ENCODE measurements around the gene NME1. TPM values are rescaled to one million over a fixed set of nuclear protein-coding genes. Genes with fewer than 3 reads are reported as not detected.

Gene NME1
- total and polyA plus RNA-seq, 10 of the 15 experiments (the other 5 are each of a cell fraction or from before 2014, with no cell fraction given), result 273 to 1,362 (median 455) TPM

GRCh38 chr17:51119415-51120356 is 33.7 kb upstream of the NME1 start (continued):
- TF ChIP-seq BHLHE40 (IDR thresholded peaks at IDR 0.05; ENCODE audit: borderline replicate concordance in 1 of 2, low read depth in 2 of 2, low read length in 1 of 2), result no peak
- TF ChIP-seq IKZF1 (conservative IDR thresholded peaks at IDR 0.05), result peak; percentile 45; the same call in 1 of the 2 replicates
- TF ChIP-seq IKZF2 (IDR thresholded peaks at IDR 0.05), result peak; percentile 33 to 51; a peak in 3 of 4 replicates

DNA sequence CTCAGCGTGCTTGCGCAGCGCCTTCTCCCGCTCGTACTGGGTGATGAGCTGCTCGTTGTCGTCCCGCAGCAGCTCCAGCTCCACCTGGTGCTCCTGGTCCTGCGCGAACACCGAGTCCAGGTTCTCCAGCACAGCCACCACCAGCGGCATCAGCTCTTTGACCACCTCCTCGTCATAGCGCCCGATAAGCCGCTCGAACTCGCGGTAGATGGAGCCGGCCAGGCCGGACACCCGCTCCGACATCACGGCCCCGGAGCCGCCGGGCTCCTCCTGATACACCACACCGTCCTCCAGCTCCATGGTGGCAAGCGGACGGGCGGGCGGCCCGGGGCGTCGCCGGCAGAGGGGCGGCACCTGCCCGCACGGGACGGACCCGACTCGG is 33.0 kb upstream of the NME1 start:
- H2AFZ ChIP-seq (ENCODE audit: control insufficient read depth, low read depth, low read length), result peak overlapping the region; percentile 77
- H3K27ac ChIP-seq (ENCODE audit: control insufficient read depth, insufficient read depth), result peak overlapping the region; percentile 80
- intact Hi-C loops (cut with micrococcal nuclease; ENCODE audit: unreplicated experiment), result no loop called here
- BruUV-seq (replicated peaks), result no TSS peak
- H3K4me3 ChIP-seq, result peak overlapping the region; percentile 85
- peak overlapping the region; percentile 82 for H3K9ac ChIP-seq (ENCODE audit: control insufficient read depth, insufficient read depth, low read length)
- ChIA-PET CTCF (interaction anchor here (0.8 to 3.3 kb wide), 4 partner anchors 28 to 121 kb away, joined by 4 to 17 read pairs (median 5); partner anchors contain the start of gene NME1), RAD21 (ENCODE audit: unreplicated experiment) (interaction anchor here (0.7 to 1.6 kb wide), 9 partner anchors 9 to 254 kb away, joined by 3 to 15 read pairs (median 4); partner anchors contain the start of genes NME1 and TOB1), SMC1A (ENCODE audit: uncharacterized antibody, unreplicated experiment) (interaction anchor here (0.8 to 2.6 kb wide), 4 partner anchors 32 to 356 kb away, joined by 3 to 16 read pairs (median 4); partner anchors contain the start of gene NME1), POLR2A (interaction anchor here (0.8 to 3.5 kb wide), 13 partner anchors 7 to 254 kb away, joined by 3 to 18 read pairs (median 5); partner anchors contain the start of genes NME1, NME2 and TOB1)
- ATAC-seq (peak; percentile 45), FAIRE-seq (no peak), DNase-seq (ENCODE audit: low read depth, low spot score) (no peak)
- in situ Hi-C loops (cut with MboI), result no loop called here
- no peak overlapping the region; the same call in 1 of the 2 replicates for H3K4me2 ChIP-seq (ENCODE audit: control insufficient read depth, insufficient read depth)
- no peaks in the 10 kb centered on the region for H3K9me3 ChIP-seq (replicated peaks; ENCODE audit: control insufficient read depth, insufficient read depth, low read length)
- WGBS (ENCODE audit: insufficient coverage, insufficient replicate concordance, low lambda C conversion rate, missing lambda C conversion rate), result under 1% methylated on average over 42 of the region's 42 CpGs
- H4K20me1 ChIP-seq (ENCODE audit: control insufficient read depth, insufficient read depth), result no peaks in the 10 kb centered on the region
- peaks cover 15% of the 10 kb centered on the region; the same call in 1 of the 2 replicates for H3K4me1 ChIP-seq (ENCODE audit: control insufficient read depth, insufficient read depth, low read length)
- no peak for TF ChIP-seq KLF5 (IDR thresholded peaks at IDR 0.05; ENCODE audit: partially characterized antibody)
- TF ChIP-seq, protein P1, sequence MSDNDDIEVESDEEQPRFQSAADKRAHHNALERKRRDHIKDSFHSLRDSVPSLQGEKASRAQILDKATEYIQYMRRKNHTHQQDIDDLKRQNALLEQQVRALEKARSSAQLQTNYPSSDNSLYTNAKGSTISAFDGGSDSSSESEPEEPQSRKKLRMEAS (IDR thresholded peaks at IDR 0.05; ENCODE audit: low read depth, low read length), result 0 out of 2 replicates have a peak, but pooled peaks have one; percentile 2
- 0 out of 2 replicates have a peak, but pooled peaks have one; percentile 18 for TF ChIP-seq DPF2 (IDR thresholded peaks at IDR 0.05)
- no peak for TF ChIP-seq TCF12 (IDR thresholded peaks at IDR 0.05; ENCODE audit: low read depth, low read length)
- TF ChIP-seq ZSCAN29 (IDR thresholded peaks at IDR 0.05), result no peak
- no peak for TF ChIP-seq ATF7 (IDR thresholded peaks at IDR 0.05; ENCODE audit: low read depth)
- peak; percentile 24 for TF ChIP-seq MYC (IDR thresholded peaks at IDR 0.05; ENCODE audit: insufficient read depth, insufficient read length, insufficient replicate concordance, low read length, severe bottlenecking)
- TF ChIP-seq CREM (IDR thresholded peaks at IDR 0.05; ENCODE audit: low read depth), result 0 out of 2 replicates have a peak, but pooled peaks have one; percentile 4
- TF ChIP-seq SIN3A (IDR thresholded peaks at IDR 0.05; ENCODE audit: low read depth, low read length), result peak; percentile 49; the same call in 1 of the 2 replicates
- TF ChIP-seq HDAC6 (IDR thresholded peaks at IDR 0.05; ENCODE audit: unreplicated experiment), result no peak
- no peak for TF ChIP-seq RCOR1 (conservative IDR thresholded peaks at IDR 0.05; ENCODE audit: low read depth, low read length)
- TF ChIP-seq, protein P2, sequence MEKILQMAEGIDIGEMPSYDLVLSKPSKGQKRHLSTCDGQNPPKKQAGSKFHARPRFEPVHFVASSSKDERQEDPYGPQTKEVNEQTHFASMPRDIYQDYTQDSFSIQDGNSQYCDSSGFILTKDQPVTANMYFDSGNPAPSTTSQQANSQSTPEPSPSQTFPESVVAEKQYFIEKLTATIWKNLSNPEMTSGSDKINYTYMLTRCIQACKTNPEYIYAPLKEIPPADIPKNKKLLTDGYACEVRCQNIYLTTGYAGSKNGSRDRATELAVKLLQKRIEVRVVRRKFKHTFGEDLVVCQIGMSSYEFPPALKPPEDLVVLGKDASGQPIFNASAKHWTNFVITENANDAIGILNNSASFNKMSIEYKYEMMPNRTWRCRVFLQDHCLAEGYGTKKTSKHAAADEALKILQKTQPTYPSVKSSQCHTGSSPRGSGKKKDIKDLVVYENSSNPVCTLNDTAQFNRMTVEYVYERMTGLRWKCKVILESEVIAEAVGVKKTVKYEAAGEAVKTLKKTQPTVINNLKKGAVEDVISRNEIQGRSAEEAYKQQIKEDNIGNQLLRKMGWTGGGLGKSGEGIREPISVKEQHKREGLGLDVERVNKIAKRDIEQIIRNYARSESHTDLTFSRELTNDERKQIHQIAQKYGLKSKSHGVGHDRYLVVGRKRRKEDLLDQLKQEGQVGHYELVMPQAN (conservative IDR thresholded peaks at IDR 0.05), result peak; percentile 48; the same call in 1 of the 2 replicates
- peak; percentile 54; the same call in 1 of the 2 replicates for TF ChIP-seq LARP7 (IDR thresholded peaks at IDR 0.05)
- 0 out of 2 replicates have a peak, but pooled peaks have one; percentile 8 for TF ChIP-seq YY1 (IDR thresholded peaks at IDR 0.05; ENCODE audit: low read depth, low read length)
- no peaks in the 10 kb centered on the region for H3K27me3 ChIP-seq (replicated peaks in 1 of 2; ENCODE audit: control insufficient read depth in 2 of 2, insufficient read depth in 2 of 2, low read length in 1 of 2)
- no peaks in the 10 kb centered on the region for H3K36me3 ChIP-seq (ENCODE audit: control insufficient read depth in 2 of 2, insufficient read depth in 2 of 2, low read length in 1 of 2)
- peaks cover 47% of the 10 kb centered on the region for H3K79me2 ChIP-seq (ENCODE audit: control insufficient read depth, insufficient read depth, low read length)

Data from GM12878 (cell line).